Measurements from ENCODE around the gene ERO1B.

DNA sequence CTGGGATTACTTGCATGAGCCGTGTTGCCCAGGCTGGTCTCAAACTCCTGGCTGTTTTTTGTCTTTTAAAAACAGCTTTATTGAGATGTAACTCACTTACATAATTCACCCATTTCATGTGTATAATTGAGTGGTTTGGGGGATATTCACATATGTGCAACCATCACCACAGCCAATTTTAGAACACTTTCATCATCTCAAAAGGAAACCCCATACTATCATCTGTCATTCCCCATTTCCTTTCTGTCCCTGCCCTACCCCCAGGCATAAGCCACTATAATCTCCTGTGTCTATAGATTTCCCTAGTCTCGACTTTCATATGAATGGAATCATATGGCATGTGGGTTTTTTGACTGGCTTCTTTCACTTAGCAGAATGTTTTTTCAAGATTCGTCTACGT, 96.1 kb downstream of the ERO1B start:
- TF ChIP-seq CTCF (conservative IDR thresholded peaks at IDR 0.05) (no peak), EZH2 (IDR thresholded peaks at IDR 0.05; ENCODE audit: low read depth) (no peak)
